Muscle of leg (tissue), 11 donors: Measurements from ENCODE around the gene EFCAB8. TPM values are rescaled to one million over a fixed set of nuclear protein-coding genes. Genes with fewer than 3 reads are reported as not detected.
"Not testable (repeated sequence)": the region's sequence is repeated elsewhere in the genome, so short reads cannot be mapped to it uniquely, and the experiment has no call there.

Experiments
- DNase-seq: peaks from one replicate; pipeline ENCODE4 v3.0.0; 2013
- H3K27ac ChIP-seq: one replicate; pipeline ENCODE4 v1.5.1; 2013; ENCODE audit warnings: mild to moderate bottlenecking, low read length, control low read depth
- H3K27me3 ChIP-seq: one replicate; pipeline ENCODE4 v1.6.1; 2013; ENCODE audit warnings: low read length; ENCODE audit not compliant: control insufficient read depth, insufficient read depth
- H3K36me3 ChIP-seq: one replicate; pipeline ENCODE4 v1.6.1; 2013; ENCODE audit warnings: low read length; ENCODE audit not compliant: control insufficient read depth, insufficient read depth
- H3K4me1 ChIP-seq: one replicate; pipeline ENCODE4 v1.6.1; 2013; ENCODE audit warnings: low read length; ENCODE audit not compliant: control insufficient read depth, insufficient read depth
- H3K4me3 ChIP-seq: one replicate; pipeline ENCODE4 v1.5.1; 2013; ENCODE audit warnings: low read length, control low read depth
- H3K9me3 ChIP-seq: replicated peaks from 2 replicates; pipeline ENCODE4 v1.6.1; 2013; ENCODE audit warnings: low read depth, low read length; ENCODE audit not compliant: control insufficient read depth
- WGBS: methylation state at CpG from one replicate; pipeline ENCODE4 v1.1.5; 2013; ENCODE audit warnings: missing lambda C conversion rate; ENCODE audit not compliant: insufficient coverage; 5-methylcytosine and 5-hydroxymethylcytosine counted together
- polyA plus RNA-seq, 8 donors: library from polyadenylated mRNA; unstranded; fragments of 120-200 nt; gene quantifications; one replicate each; pipeline versions ENCODE4 v1.2.1 to v1.2.3, GENCODE V29; 2013; ENCODE audit warnings: inconsistent platforms in 1 of 8, low replicate concordance in 1 of 8; ENCODE audit not compliant: insufficient read length in 8 of 8, insufficient read depth in 1 of 8
- total RNA-seq: library from RNA; stranded (reverse); fragments of 120-200 nt; gene quantifications from one replicate; pipeline ENCODE4 v1.2.4, GENCODE V29; 2013

The EFCAB8 gene
- total and polyA plus RNA-seq, 9 donors: 0.04 to 0.22 (median 0.14) TPM; not detected in 2

DNA sequence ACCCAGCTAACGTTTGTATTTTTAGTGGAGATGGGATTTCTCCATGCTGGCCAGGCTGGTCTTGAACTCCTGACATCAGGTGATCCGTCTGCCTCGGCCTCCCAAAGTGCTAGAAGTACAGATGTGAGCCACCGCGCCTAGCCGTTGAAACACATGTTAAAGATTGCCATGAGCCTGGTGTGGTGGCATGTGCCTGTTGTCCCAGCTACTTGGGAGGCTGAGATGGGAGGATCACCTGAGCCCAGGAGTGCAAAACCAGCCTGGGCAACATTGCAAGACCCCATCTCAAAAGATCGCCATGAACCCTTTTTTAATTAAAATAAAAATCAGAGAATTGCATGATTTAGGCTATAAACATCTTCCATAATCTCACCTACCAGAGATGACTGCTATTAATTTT lies 2.7 kb downstream of the EFCAB8 start:
- Histone ChIP-seq H3K4me3 (no peak overlapping the region), H3K36me3 (no peaks in the 10 kb centered on the region), H3K4me1 (no peaks in the 10 kb centered on the region), H3K27ac (no peak overlapping the region), H3K9me3 (no peaks in the 10 kb centered on the region), H3K27me3 (no peaks in the 10 kb centered on the region)
- WGBS: 68% methylated on average over 5 of the region's 7 CpGs
- no peak for DNase-seq

DNA sequence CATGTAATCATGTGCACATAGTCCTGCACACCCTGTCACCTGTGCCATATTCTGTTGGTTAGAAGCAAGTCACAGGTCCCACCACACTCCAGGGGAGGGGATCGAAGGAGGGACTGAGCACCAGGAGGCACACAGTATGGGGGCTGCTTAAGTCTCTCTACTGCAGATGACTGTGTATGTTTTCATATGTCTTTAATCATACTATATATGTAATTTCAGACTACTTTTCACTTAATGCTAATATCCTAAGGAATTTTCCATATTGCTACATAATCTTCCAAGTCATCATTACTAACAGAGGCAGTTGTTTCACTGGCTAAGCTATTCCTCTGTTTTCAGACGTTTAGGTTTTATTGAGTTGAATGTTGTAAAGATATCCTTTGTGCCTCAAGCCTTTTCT lies 10.8 kb downstream of the EFCAB8 start:
- Histone ChIP-seq H3K4me1 (no peaks in the 10 kb centered on the region), H3K36me3 (no peaks in the 10 kb centered on the region), H3K9me3 (no peaks in the 10 kb centered on the region), H3K27me3 (no peaks in the 10 kb centered on the region), H3K4me3 (no peak overlapping the region), H3K27ac (no peak overlapping the region)
- no peak for DNase-seq
- no CpG with 5 or more reads among the region's 2 CpGs for WGBS

- 95% methylated on average over 2 of the region's 3 CpGs for WGBS
- H3K9me3 ChIP-seq, H3K36me3 ChIP-seq, H3K27me3 ChIP-seq, H3K4me3 ChIP-seq, H3K4me1 ChIP-seq, DNase-seq, H3K27ac ChIP-seq: not testable (repeated sequence)
Measured at GRCh38 chr20:32870526-32870925, 11.8 kb downstream of the EFCAB8 start.

DNA sequence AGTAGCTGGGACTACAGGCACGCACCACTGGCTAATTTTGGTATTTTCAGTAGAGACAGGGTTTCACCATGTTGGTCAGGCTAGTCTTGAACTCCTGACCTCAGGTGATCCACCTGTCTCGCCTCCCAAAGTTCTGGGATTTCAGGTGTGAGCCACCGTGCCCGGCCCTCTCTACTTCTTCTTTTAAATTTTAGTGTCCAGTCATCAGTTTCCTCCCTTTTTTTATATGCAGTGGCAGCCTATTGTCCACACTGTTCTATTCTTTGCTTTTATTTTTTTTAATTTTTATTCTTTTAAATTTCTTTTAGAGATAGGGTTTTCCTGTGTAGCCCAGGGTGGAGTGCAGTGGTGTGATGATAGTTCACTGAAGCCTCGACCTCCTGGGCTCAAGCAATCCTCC lies 12.3 kb downstream of the EFCAB8 start:
- H3K27me3 ChIP-seq: peaks cover under 1% of the 10 kb centered on the region
- no peak for DNase-seq
- no peak overlapping the region for H3K27ac ChIP-seq
- H3K4me1 ChIP-seq: no peaks in the 10 kb centered on the region
- H3K4me3 ChIP-seq: no peak overlapping the region
- no peaks in the 10 kb centered on the region for H3K36me3 ChIP-seq
- no peaks in the 10 kb centered on the region for H3K9me3 ChIP-seq
- WGBS: 82% methylated on average over 4 of the region's 5 CpGs

GRCh38 chr20:32871627-32872160 lies 13.0 kb downstream of the EFCAB8 start:
- no peaks in the 10 kb centered on the region for H3K36me3 ChIP-seq
- WGBS: 71% methylated on average over 1 of the region's 4 CpGs
- H3K27ac ChIP-seq: no peak overlapping the region
- DNase-seq: peak; percentile 33
- no peaks in the 10 kb centered on the region for H3K9me3 ChIP-seq
- no peak overlapping the region for H3K4me3 ChIP-seq
- peaks cover 2% of the 10 kb centered on the region for H3K27me3 ChIP-seq
- no peaks in the 10 kb centered on the region for H3K4me1 ChIP-seq

GRCh38 chr20:32872266-32872665 lies 13.5 kb downstream of the EFCAB8 start:
- Histone ChIP-seq H3K27me3 (peaks cover 2% of the 10 kb centered on the region), H3K36me3 (no peaks in the 10 kb centered on the region), H3K9me3 (no peaks in the 10 kb centered on the region), H3K27ac (no peak overlapping the region), H3K4me1 (peaks cover 3% of the 10 kb centered on the region), H3K4me3 (no peak overlapping the region)
- 89% methylated on average over 3 of the region's 6 CpGs for WGBS
- DNase-seq: no peak

- Histone ChIP-seq H3K36me3 (no peaks in the 10 kb centered on the region), H3K9me3 (no peaks in the 10 kb centered on the region), H3K4me3 (no peak overlapping the region), H3K27ac (no peak overlapping the region), H3K4me1 (peaks cover 17% of the 10 kb centered on the region), H3K27me3 (peaks cover 2% of the 10 kb centered on the region)
- 95% methylated on average over 7 of the region's 9 CpGs for WGBS
- no peak for DNase-seq
Measured at GRCh38 chr20:32875673-32876072, 16.9 kb downstream of the EFCAB8 start.

GRCh38 chr20:32877507-32877906 lies 18.8 kb downstream of the EFCAB8 start:
- no peak overlapping the region for H3K4me3 ChIP-seq
- H3K27ac ChIP-seq: no peak overlapping the region
- H3K36me3 ChIP-seq: no peaks in the 10 kb centered on the region
- 80% methylated on average over 2 of the region's 5 CpGs for WGBS
- peaks cover 2% of the 10 kb centered on the region for H3K27me3 ChIP-seq
- DNase-seq: peak; percentile 74
- peaks cover 17% of the 10 kb centered on the region for H3K4me1 ChIP-seq
- H3K9me3 ChIP-seq: no peaks in the 10 kb centered on the region

DNA sequence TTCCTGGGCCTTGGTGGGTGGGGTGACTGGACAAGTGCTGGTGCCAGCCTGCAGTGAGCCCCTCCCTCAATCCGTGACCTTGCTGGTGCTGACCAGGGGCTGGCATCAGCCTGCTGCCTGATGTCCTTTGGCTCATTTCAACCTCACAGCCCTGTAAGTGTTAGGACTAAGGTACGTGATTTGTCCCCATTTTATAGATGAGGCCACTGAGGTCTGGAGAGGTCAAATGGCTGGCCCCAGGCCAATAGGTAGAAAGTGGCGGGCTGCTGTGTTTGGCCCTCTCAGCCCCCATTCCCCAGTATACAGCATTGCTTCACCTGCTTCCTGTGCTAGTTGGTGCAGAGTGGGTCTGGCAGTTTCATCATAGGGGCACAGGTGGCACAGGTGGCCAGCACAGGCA lies 20.1 kb downstream of the EFCAB8 start:
- Histone ChIP-seq H3K4me1 (peaks cover 17% of the 10 kb centered on the region), H3K27ac (no peak overlapping the region), H3K27me3 (peaks cover 2% of the 10 kb centered on the region), H3K36me3 (no peaks in the 10 kb centered on the region), H3K4me3 (no peak overlapping the region), H3K9me3 (no peaks in the 10 kb centered on the region)
- DNase-seq: no peak
- 100% methylated on average over 1 of the region's 3 CpGs for WGBS

DNA sequence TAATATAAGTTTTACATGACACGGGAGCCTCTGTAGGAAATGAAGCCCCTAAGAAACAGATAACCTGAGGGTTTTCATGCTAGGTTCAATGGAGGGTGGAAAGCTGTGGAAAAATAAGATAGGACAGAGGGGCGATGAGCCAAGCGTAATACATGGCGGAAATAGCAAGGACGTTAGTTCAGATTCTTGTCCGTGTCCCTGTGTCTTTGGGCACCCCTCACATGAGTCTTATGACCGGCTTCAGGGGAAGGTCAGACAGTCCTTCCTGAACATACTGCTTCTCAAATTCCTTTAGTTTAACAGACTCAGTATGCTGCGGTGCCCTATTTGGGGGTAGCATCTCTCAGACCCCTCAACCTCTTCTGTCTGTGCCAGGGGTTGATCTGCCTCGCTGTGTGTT lies 20.8 kb downstream of the EFCAB8 start:
- DNase-seq: no peak
- H3K4me1 ChIP-seq: peaks cover 17% of the 10 kb centered on the region
- H3K9me3 ChIP-seq: no peaks in the 10 kb centered on the region
- H3K4me3 ChIP-seq: no peak overlapping the region
- peaks cover 2% of the 10 kb centered on the region for H3K27me3 ChIP-seq
- WGBS: 75% methylated on average over 9 of the region's 9 CpGs
- H3K27ac ChIP-seq: no peak overlapping the region
- no peaks in the 10 kb centered on the region for H3K36me3 ChIP-seq

- Histone ChIP-seq H3K36me3 (no peaks in the 10 kb centered on the region), H3K4me3 (no peak overlapping the region), H3K4me1 (peaks cover 17% of the 10 kb centered on the region), H3K9me3 (no peaks in the 10 kb centered on the region), H3K27ac (no peak overlapping the region), H3K27me3 (peaks cover 2% of the 10 kb centered on the region)
- no CpG with 5 or more reads among the region's 2 CpGs for WGBS
- DNase-seq: no peak
Measured at GRCh38 chr20:32880635-32881034, 21.9 kb downstream of the EFCAB8 start.
